A673 (cell line): ENCODE results near the gene CELF5.

Experiments
- EZH2 ChIP-seq: fragments of 200-600 bp; sonication (generic); IDR thresholded peaks from 2 replicates; pipeline ENCODE4 v1.6.1; 2017; ENCODE audit warnings: borderline replicate concordance, low read depth, mild to moderate bottlenecking, mixed read lengths, antibody characterized with exemption, low read length; ENCODE audit not compliant: poor library complexity, severe bottlenecking
- TF ChIP-seq, protein P1 (sequence below): fragments of 300-800, 200-600 bp; sonication (generic); conservative IDR thresholded peaks from 2 replicates; pipeline ENCODE4 v1.5.1; 2017; ENCODE audit warnings: low read depth, mild to moderate bottlenecking, antibody characterized with exemption, low read length, moderate library complexity, mixed read lengths

DNA sequence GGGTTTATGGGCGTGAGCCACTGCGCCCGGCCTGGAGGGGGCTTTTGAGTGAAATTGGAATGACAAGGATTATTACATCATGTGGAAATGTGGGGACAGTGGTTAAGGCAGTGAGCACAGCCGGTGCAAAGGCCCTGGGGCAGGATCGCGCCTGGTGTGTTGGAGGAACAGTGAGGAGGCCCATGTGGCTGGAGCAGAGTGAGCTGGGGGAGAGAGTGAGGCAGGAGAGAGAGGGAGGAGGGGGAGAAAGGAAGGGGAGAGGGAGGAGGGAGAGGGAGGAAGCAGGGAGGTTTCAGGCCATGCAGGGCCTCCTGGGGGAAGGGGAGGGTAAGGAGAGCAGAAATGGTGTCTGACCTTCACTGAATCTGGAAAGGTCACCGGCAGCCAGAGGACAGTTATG, 11.3 kb upstream of the CELF5 start:
- TF ChIP-seq, protein P1, sequence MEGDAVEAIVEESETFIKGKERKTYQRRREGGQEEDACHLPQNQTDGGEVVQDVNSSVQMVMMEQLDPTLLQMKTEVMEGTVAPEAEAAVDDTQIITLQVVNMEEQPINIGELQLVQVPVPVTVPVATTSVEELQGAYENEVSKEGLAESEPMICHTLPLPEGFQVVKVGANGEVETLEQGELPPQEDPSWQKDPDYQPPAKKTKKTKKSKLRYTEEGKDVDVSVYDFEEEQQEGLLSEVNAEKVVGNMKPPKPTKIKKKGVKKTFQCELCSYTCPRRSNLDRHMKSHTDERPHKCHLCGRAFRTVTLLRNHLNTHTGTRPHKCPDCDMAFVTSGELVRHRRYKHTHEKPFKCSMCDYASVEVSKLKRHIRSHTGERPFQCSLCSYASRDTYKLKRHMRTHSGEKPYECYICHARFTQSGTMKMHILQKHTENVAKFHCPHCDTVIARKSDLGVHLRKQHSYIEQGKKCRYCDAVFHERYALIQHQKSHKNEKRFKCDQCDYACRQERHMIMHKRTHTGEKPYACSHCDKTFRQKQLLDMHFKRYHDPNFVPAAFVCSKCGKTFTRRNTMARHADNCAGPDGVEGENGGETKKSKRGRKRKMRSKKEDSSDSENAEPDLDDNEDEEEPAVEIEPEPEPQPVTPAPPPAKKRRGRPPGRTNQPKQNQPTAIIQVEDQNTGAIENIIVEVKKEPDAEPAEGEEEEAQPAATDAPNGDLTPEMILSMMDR: no peak
- no peak for TF ChIP-seq EZH2
